ENCODE measurements around the gene MKRN3.
A peak's percentile ranks its signal among the peaks of the same experiment; 100 is the strongest.

The MKRN3 gene

GRCh38 chr15:23565395-23566070, at the start of gene MKRN3:
Gene MKRN3, plus strand, starts transcription at chr15:23565674. Its CDS starts 109 bp downstream, at chr15:23565783.
- DNase-seq (ENCODE audit: low read depth): peak; percentile 82

- DNase-seq (ENCODE audit: low read depth): no peak
These were observed 48.6 kb upstream of the MKRN3 start for GRCh38 chr15:23516866-23517265.

- DNase-seq (ENCODE audit: low read depth): peak; percentile 1
These were observed 47.4 kb upstream of the MKRN3 start for GRCh38 chr15:23518104-23518503.

GRCh38 chr15:23524816-23525215, 40.7 kb upstream of the MKRN3 start:
- DNase-seq (ENCODE audit: low read depth): no peak

- DNase-seq (ENCODE audit: low read depth): no peak
These were observed 35.6 kb upstream of the MKRN3 start for GRCh38 chr15:23529891-23530290.

GRCh38 chr15:23532024-23532423, 33.5 kb upstream of the MKRN3 start:
- peak; percentile 7 for DNase-seq (ENCODE audit: low read depth)

GRCh38 chr15:23536659-23537058, 28.8 kb upstream of the MKRN3 start:
- DNase-seq (ENCODE audit: low read depth): no peak

GRCh38 chr15:23538648-23539047, 26.8 kb upstream of the MKRN3 start:
- no peak for DNase-seq (ENCODE audit: low read depth)

- no peak for DNase-seq (ENCODE audit: low read depth)
These were observed 25.6 kb upstream of the MKRN3 start for GRCh38 chr15:23539892-23540291.

GRCh38 chr15:23546158-23546557, 19.3 kb upstream of the MKRN3 start:
- no peak for DNase-seq (ENCODE audit: low read depth)

- DNase-seq (ENCODE audit: low read depth): no peak
These were observed 17.4 kb upstream of the MKRN3 start for GRCh38 chr15:23548071-23548470.

- DNase-seq (ENCODE audit: low read depth): no peak
These were observed 3.6 kb upstream of the MKRN3 start for GRCh38 chr15:23561914-23562313.

GRCh38 chr15:23564821-23565394, 566 bp upstream of the MKRN3 start:
- DNase-seq (ENCODE audit: low read depth): peak; percentile 17

GRCh38 chr15:23566071-23566554, 639 bp downstream of the MKRN3 start:
- peak; percentile 35 for DNase-seq (ENCODE audit: low read depth)

GRCh38 chr15:23566651-23567050, 1.2 kb downstream of the MKRN3 start:
- no peak for DNase-seq (ENCODE audit: low read depth)

- DNase-seq (ENCODE audit: low read depth): no peak
These were observed 2.4 kb downstream of the MKRN3 start for GRCh38 chr15:23567921-23568320.

- no peak for DNase-seq (ENCODE audit: low read depth)
These were observed 3.9 kb downstream of the MKRN3 start for GRCh38 chr15:23569151-23569925.

- no peak for DNase-seq (ENCODE audit: low read depth)
These were observed 5.0 kb downstream of the MKRN3 start for GRCh38 chr15:23570486-23570885.

- no peak for DNase-seq (ENCODE audit: low read depth)
These were observed 7.4 kb downstream of the MKRN3 start for GRCh38 chr15:23572844-23573243.

GRCh38 chr15:23574742-23575141, 9.3 kb downstream of the MKRN3 start:
- DNase-seq (ENCODE audit: low read depth): no peak

GRCh38 chr15:23576061-23576460, 10.6 kb downstream of the MKRN3 start:
- DNase-seq (ENCODE audit: low read depth): no peak

GRCh38 chr15:23578521-23579150, 13.2 kb downstream of the MKRN3 start:
- no peak for DNase-seq (ENCODE audit: low read depth)

- no peak for DNase-seq (ENCODE audit: low read depth)
These were observed 22.8 kb downstream of the MKRN3 start for GRCh38 chr15:23588268-23588667.
